HuH-7.5 (cell line): ENCODE measurements around the gene ZBTB42.

ENCODE experiments used
- DNase-seq: peaks from one replicate; pipeline ENCODE4 v3.0.0; 2011; ENCODE audit warnings: low spot score

Gene ZBTB42

DNA sequence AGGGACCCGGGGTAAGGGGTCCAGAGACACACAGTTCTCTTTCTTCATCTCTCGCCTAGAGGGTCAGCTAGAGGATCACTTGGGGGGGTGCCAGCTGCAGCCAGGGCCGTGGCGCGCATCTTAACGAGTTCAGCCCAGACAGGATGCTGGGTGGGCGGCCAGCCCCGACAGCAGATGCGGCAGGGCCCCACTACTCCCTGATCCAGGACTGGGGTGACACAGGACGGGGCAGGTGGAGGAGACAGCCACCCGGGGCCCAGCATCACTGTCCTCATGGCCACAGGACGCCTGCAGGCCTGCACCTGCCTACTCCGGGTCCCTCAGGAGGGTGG is 18.1 kb upstream of the ZBTB42 start:
- no peak for DNase-seq

DNA sequence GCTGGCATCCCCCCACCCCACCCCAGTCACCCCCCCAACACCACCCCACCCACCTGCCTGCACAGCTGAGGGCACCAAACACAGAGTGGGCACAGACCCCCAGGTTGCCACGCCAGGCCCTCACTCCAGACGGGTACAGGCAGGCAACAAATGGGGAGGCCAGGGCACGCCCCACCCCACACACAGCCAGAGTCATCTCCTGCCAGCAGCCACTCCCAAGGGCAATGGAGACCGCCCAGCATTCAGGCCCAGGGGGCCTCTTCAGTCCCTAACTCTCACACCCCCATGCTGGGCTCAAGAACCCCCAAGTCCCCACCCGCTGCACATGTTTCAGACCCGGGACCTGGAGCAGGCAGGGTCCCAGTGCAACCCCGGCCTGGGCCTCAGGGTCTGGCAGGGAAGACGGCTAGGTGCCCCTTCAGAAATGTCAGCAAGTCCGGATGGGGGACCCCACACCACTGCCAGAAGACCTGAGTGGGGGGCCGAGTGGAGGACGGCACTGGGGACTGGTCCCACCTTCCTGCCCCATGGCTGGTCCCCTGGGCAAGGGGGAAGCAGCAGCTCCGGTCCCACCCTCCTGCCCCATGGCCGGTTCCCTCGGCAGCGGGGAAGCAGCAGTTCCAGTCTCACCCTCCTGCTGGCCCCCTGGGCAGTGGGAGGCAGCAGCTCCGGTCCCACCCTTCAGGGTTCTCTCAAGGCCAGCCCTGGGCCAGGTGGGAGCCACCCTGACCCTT is 17.2 kb upstream of the ZBTB42 start:
- DNase-seq, result no peak

DNA sequence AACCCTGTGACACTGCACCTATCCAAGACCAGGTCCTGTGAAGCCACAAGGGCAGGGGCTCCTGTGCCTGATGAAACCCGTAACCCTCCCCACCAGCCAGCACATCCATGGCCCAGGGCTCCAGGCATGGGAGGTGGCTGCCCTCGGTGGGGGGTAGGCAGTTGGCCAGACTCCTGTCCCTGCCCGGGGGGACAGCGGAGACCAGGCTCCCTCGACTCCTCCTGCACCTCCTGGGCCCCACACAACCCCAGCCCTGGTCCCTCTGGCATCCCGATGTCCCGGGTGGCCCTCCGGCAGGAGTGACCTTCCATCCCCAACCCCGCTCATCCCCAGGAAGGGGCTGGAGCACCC is 16.7 kb upstream of the ZBTB42 start:
- DNase-seq, result no peak

DNA sequence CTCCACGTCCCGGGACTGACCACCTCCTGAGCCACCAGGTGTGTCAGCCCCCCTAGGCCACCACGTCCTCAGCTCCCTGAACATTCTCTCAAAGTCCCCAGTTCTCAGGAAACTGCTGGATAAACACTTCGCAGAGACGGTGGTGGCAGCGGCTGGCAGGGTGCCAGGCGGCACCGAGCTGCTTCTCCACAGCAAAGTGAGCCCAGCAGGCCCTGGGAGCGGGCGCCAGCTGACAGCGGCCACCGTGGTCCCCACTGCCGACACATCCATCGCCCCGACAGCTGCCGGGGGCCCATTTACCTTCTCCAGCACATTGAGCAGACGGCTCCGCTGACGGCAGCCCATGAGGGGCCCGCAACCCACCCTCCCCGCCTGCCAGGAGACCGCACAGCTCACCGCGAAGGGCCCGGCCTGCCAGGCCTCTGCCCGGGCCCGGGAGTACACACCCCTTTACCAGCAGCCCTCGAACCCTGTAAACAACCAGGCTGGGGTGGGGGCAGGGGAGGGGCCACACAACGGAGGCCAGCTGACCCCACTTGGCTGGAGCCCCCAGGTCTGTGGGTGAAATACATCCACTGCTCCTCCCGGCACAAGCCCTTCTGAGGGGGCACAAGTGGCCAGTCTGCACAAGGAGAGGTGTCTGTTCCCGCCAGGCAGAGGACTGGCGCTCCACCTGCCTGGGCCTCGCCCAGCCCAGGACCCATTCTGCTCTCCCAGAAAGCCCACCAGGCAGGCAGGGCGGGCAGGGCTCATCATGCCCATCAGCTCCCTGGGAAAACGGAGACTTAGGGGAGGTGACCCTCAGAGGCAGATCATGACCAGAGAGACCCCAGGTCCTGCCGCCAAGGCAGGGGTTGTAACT is 15.8 kb upstream of the ZBTB42 start:
- DNase-seq, result no peak

DNA sequence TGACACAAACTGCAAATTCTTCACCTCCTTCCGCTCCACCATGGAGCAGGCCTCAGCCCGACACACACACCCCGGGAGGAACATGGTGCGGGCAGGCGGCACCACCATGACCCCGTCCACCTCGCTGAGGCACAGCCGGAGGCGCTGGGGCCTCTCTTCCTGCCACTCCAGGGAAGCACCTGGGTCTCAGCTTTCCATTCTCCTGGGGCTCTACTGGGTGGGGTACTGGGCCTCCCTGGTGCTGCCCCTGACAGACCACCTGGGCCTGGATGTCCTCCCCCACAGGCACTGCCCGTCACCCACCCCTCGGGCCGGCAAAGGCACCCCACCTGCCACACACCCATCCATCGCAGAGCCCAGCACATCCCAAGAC is 15.2 kb upstream of the ZBTB42 start:
- no peak for DNase-seq

DNA sequence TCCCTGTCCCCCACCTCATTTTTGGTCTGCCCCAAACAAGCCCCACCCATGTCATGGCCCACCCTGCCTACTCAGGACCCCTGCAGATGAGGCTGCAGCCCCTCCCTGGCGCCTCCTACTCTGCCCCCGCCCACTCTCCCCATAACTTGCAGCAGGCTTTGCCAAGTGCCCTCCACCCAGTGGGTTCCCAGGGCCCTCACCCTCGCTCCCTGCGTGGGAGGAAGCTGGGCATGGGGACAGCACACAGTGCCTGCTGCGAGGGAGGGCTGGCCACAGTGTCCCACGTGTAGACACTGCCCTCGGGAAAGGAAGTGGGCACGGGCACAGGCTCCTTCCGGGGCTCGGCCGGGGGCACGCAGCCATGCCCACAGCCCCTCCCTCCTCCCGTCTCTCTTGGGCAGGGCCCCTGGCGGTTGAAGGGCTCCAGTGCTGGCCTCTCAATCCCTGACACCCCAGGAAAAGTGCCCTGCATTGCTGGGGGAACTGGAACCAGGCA is 14.8 kb upstream of the ZBTB42 start:
- no peak for DNase-seq

DNA sequence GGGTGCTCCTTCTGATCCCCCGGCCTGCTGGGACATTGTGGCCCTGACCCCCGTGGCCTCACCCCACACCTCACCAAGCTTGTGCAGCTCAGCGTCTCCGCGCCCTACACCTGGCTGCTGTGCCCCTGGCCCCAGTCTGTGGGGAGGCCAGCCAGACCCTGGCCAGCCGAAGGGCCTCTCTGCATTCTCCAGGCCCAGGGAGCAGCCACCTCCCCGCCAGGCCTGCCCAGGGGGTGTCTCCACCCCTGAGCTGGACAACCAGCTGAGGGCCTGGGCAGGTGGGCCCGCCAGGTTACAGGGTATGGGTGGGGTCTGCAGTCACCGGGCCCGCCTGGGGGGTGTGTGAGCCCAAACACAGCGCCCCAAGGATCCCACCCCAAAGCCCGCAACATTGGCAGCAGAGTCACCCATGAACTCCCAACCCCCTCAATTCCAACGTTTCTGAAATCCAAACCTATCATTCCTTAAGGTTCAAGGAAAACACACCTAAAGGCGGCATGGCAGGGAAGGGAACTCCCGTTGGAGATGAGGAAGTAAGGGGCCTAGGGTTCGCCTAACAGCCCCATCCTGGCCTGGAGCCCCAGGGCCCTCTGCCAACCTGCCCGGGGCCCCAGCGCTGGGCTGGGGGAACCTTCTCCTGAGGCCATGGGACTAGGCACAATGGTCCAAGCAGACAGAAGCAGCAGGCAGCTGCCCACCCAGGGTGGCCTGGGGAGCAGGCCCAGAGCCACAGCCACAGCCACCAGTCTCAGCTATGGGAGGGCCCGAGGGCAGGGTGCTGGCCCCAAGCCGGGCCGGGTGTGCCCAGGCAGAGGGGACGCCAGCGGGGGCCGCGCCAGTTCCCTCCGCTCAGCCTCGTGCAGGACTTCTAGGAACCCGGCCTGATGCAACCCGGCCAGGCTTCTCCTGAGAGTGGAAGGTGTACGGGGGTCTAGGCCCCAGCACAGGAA is 13.9 kb upstream of the ZBTB42 start:
- no peak for DNase-seq

DNA sequence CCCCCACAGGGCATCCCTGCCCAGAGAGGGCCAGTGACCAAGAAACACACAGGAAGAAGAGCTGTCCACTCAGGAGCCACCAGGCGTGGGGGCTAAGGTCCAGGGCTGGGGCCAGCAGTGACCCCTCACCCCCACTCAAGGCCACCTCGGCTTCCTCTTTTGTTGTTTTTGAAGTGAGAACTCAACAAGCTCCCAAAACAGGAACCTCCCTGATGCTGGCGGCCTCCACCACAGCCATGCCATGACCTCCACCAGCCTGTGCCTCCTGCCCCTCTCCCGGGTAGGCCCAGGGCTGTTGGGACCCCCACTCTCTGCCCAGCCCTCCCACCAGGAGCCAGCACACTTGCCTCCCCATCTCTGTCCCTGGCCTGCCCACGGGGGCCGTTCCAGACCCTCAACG is 13.2 kb upstream of the ZBTB42 start:
- no peak for DNase-seq

DNA sequence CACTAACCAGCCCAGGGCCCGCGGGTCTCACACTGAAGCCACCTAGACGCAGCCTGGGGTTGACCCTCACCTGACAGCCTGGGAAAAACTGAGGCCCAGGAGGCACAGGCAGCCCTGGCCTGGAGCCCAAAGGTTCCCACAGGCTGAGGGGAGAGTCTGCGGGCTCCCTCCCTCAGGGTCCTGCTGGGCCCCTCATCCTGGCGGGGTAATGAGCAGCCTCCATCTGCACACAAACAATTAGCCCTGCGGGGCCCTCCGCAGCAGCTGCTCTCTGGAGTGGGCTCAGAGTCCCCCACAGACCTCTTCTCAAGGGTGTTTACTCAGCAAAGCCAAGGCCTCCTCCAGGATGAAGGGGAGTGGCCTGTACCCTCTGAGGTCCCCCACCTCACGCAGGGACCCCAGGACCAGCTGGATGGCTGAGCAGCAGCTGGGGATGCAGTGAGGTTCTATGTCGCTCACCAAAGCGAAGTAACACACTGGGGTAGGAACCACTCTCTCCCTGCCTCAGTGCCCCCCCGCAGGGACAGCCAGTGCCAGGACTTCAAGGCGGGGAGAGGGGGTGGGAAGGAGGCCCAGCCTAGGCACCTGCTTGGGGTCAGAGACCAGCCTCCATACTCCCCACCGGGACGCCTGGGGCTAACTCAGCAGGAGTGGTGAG is 12.6 kb upstream of the ZBTB42 start:
- no peak for DNase-seq

DNA sequence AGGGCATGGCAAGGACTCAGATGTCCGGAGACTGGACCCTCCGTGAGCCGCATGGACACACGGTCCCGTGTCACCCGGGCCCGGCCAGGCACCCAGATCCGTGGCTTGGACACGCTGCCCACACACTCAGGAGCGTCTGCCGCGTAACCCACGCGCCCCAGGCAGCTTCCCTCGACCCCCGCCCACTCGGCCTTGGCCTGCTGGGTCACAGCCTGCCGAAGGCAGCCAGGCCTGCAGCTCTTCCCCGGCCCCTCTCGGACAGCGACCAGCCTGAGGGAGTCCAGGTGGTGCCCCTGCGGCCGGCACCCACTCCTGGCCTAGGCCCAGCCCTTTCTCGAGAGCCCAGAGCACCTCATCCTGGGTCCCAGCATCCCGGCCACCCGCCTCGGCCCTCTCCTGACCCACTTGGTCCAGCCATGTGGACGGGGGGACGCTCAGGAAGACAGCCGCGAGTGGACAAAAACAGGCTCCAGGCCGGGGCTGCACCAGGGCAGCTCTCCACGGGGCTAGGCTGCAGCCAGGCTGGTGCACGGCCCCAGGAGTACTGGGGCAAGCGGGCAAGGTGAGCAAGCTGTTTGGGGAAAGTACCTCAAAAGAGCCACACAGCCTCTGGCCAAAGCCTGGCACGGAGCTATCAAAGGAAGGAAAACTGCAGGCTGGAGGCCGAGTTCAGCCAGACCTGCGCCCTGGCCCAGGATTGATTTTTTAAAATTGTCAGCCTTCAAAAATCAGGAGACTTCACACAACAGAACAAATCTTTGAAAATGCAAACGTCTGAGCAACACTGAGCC is 11.8 kb upstream of the ZBTB42 start:
- no peak for DNase-seq

DNA sequence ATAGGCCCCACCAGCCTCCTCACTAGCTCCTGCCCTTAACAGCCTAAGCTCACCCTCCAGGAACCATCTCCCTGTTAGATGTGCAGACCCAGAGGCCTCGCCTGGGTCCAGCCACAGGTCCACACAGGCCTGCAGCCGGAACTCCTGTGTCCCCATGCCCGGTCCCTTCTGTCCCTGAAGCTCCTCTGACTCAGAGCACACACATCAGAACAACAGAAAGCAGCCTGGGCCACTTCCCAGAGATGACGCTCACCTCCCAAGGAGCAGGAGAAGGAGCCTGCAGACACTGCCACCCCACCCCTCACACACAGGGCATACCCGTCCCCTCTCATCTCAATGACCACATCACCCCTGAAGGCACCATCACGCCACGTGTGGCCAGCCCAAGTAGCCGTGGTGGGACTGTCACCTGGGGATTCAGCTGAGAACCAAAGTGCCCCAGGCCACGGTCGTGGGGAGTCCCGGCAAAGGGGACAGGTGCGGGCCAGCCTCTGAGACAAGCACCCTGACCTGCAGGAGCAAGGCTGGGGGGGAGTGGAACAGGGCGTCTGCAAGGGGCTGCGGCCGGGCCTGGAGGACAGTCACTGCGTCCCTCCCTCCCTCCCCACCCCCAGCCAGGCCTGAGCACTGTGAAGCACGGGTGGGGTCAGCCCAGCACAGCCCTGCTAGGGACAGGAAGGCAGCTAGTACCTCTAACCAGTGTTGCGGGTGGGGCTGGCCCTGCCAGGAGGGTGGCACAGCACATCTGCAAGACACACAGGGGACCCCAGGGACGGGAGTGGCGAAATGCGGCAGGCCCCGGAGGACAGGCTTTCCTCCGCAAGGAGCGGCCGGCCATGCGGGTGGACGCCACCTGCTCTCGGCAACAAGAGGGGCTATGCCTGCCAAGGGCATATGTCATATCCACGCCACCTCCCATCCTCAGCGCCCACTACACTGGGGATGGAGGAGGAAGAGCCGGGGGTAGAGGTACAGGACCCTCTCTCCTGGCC is 10.9 kb upstream of the ZBTB42 start:
- DNase-seq, result no peak

DNA sequence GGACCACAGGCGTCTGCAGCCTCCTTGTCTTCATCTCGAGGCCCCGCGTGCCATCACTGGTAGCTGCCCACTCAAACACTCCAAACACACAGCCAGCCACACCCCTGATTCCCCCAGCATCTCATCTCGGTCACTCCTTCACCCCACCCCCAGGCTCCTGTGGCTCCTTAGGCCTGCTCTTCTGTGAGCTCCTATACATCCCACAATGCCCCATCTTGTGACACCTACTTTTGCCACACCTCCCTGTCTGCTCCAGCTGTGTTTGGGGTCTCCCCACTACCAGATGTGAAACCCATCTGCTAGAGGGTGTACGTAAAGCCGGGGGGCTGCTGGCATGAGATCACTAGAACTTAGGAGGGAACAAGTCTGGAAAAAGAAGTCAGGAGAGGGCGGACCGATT is 9.5 kb upstream of the ZBTB42 start:
- no peak for DNase-seq

DNA sequence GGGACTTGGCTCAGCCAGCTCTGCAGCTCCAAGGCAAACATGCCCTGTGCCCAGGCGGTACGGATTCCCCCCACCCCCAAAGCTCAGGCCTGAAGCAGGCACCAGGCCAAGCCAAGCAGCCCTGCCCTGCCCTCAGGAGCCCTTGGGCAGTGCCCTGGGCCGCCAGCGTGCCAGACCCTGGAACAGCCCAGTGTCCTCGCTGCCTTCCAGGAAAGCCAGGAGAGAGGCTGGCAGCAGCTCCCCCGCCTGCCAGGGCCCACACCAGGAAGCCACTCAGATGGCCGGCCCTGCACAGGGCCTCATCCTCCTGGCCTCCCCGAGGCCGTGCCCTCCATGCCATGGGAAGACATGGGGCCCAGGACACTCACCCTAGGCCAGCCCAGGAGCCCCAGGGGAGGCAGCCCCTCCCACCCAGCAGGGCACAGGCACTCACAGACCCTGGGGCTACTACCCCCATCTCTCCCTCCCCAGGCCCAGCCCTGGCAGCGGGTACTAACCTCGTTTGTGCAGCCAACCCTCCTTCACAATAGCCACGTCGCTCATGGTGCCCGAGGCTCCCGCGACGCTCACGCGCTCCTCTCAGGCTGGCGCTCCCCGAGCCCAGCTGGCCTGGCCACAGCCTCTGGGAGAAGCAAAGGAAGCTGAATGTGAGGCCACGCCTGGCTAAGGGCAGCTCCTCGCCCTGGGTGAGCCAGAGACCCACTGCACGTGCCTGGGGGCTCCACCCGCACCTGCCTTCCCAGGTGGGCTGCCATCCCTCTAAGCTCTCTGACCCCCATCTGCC is 8.6 kb upstream of the ZBTB42 start:
- no peak for DNase-seq

DNA sequence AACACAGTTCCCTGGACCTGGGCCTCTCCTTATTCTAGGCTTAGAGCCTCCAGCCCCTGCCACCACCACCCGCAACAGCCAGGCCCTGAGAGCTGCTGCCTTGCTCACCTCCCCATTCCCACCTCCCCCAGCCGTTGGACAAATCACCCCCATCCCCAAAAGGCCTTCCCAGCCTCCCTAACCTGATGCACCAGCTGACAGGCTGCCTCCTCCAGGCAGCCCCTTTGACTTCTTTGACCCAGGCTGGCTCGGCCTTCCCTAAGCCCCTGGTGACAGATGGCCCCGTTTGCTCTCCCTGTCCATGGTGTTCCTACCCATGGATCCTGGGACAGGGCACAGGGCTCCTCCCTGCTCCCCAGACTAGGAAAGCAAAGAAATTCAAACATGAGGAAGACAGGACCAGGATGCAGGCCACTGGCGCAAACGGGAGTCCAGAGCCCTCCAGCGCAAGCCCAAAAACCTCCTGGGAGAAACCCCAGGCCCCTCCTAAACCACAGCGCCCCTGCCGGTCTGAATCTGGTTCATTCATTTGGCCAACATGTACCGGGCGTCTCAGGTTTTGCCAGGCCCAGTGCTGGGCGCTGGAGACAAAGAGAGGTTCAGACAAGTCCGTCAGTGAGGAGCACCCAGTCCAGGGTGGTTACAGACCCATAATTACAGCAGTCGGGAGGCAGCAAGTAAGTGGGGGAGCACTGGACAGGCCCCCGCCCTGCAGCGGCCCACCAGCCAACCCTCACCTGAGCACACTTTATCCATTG is 7.8 kb upstream of the ZBTB42 start:
- no peak for DNase-seq

DNA sequence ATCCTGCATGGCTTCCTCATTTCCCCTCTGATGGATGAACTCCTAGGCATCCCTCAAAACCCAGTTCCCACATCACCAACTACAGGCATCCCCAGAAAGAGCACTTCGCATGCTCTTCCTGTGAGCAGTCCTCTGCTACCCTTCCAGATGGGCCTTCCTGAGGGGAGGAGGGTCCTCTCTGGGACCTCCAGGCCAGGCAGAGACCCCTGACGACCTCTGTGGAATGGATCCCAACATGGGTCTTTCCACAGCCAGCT is 7.3 kb upstream of the ZBTB42 start:
- no peak for DNase-seq

DNA sequence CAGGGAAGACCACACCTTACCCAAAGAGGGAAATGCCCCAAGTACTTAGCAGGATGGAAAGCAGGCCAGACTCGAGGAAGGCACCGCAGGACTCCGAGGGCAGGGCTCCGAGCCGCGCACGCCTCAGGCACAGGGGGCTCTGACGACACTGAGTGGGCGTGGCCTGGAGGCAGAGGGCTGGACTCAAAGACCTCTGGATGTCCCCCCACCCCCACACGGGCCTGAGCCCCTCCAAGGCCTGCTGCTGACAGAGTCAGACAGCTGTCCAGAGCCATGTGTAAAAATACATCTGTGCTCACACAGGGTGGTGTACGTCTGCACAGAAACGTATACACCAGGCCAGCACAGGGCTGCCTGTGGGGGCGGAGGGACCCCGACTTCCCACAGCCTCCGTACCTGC is 6.8 kb upstream of the ZBTB42 start:
- DNase-seq, result peak; percentile 79

DNA sequence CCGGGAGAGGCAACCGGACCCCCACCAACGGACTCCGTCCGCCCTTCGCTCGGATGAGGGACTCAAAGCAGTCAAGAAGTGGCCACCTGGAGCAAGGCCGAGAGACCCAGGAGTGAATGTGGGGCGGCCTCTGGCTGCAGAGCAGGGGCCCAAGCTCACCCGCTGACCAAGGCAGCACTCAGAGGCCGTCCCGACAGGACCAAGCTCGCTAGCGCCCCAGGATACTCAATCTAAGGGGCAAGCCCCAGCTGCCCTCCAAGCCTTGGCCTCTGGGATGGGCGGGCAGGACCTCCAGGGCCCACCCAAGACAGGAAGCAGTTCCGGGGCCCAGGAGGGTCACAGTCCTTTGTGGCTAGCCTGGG is 6.3 kb upstream of the ZBTB42 start:
- peak; percentile 83 for DNase-seq

DNA sequence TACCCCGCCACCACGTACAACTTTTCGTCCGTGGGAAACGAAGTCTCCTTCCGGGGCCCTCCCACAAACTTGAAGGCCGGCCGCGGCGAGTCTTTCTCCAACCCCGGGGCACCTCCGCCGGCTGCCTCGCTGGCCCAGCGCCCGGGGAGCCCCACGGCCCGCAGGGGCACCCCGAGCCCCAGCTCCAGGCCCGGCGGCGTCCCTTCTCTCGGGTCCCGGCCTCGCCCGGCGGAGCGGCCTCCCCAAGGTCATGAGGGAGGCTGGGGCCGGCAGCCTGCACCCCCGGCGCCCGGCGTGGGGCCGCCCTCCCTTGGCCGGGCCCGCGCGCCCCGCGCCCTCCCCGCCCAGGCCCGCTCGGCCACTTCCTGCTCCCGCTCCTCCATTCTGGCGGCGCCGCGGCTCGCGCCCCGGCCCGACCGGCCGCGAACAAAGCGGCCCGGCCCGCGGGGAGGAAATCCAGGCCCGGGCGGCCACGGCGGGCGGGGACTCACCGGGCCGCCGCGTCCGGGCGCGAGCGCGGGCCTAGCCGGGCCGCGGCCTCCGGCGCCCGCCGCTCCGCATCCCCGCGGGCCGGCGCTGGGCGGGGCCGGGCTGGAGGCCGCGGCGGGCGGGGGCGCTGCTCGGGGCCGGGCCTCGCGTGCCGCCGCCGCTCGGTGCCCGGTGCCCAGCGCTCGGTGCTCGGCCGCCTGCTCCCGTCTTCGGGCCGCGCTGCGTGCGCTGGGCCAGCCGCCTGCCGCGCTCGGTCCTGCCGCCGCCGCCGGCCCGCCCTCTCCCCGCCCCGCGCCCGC is 5.7 kb upstream of the ZBTB42 start, which contains the start of gene AKT1:
Gene AKT1, minus strand, starts transcription at position 756 of the 788 bp plus-strand sequence. CDS start 3,105 bp downstream, outside the sequence.
- peak; percentile 69 for DNase-seq
